Adrenal gland (tissue), 12 donors: ENCODE results near the gene LSM10. TPM values are rescaled to one million over a fixed set of nuclear protein-coding genes. Genes with fewer than 3 reads are reported as not detected.

Experiments used
- DNase-seq, 7 donors: peaks; one replicate each; pipeline ENCODE4 v3.0.0-alpha.2; 2019 to 2020
- H3K27ac ChIP-seq, 5 donors: fragments of 200-600 bp; sonication (generic) in 4 of 5; 1 replicate in 3 of 5; 2 replicates in 2 of 5; pipeline versions ENCODE4 v1.5.1 to v1.8.0; 2016 to 2020; ENCODE audit warnings: mild to moderate bottlenecking in 1 of 5
- H3K27me3 ChIP-seq: fragments of 200-600 bp; 2 replicates; pipeline ENCODE4 v1.8.0; 2021
- H3K36me3 ChIP-seq, 2 donors: fragments of 200-600 bp; replicated peaks in 1 of 2; 1 replicate in 1 of 2; 2 replicates in 1 of 2; pipeline versions ENCODE4 v1.5.1 to v1.8.0; 2018 to 2022
- H3K4me1 ChIP-seq, 2 donors: fragments of 200-600 bp; replicated peaks in 1 of 2; 1 replicate in 1 of 2; 2 replicates in 1 of 2; pipeline versions ENCODE4 v1.5.1 to v1.8.0; 2018 to 2021
- H3K4me3 ChIP-seq, 4 donors: fragments of 200-600 bp; sonication (generic) in 3 of 4; one replicate each; pipeline ENCODE4 v1.5.1; 2016 to 2018
- H3K9me3 ChIP-seq, 3 donors: fragments of 200-600 bp; sonication (generic) in 1 of 3; replicated peaks in 1 of 3; 1 replicate in 2 of 3; 2 replicates in 1 of 3; pipeline versions ENCODE4 v1.5.1 to v1.8.0; 2016 to 2021
- CTCF ChIP-seq, 6 experiments: fragments of 450-650 bp in 4 of 6; fragments of 200-600 bp in 2 of 6; sonication (generic) in 1 of 6; IDR thresholded peaks; 1 replicate in 5 of 6; 2 replicates in 1 of 6; pipeline versions ENCODE4 v1.5.1 to v1.8.0; 2016 to 2021; ENCODE audit warnings: antibody characterized with exemption in 6 of 6, mild to moderate bottlenecking in 2 of 6, moderate library complexity in 1 of 6
- POLR2A ChIP-seq, 2 donors: fragments of 450-650 bp; IDR thresholded peaks; one replicate each; pipeline ENCODE4 v1.6.1; 2017; ENCODE audit warnings: antibody characterized with exemption in 2 of 2, mild to moderate bottlenecking in 2 of 2, moderate library complexity in 1 of 2
- WGBS, 4 donors: extraction: QIAGEN DNeasy Blood & Tissue Kit in 2 of 4; methylation state at CpG; one replicate each; pipeline versions ENCODE4 v1.1.5 to v1.1.7; 2013 to 2017; 5-methylcytosine and 5-hydroxymethylcytosine counted together
- intact Hi-C, 2 donors: fragments of 100-400 bp; cut with DNase I; formaldehyde crosslinking; loops; one replicate each; pipeline versions ENCODE4 v1.14.1 to v1.15.0; 2022 to 2023
- polyA plus RNA-seq, 3 donors: library from polyadenylated mRNA; stranded (reverse); fragments of 200-250 nt in 2 of 3; fragments of 350-450 nt in 1 of 3; fragmentation: Illumina TruSeq in 1 of 3; extraction: RNeasy Lipid Tissue Mini Kit (QIAGEN cat#74804) in 1 of 3; gene quantifications; one replicate each; pipeline ENCODE4 v1.2.3, GENCODE V29; 2013 to 2014
- total RNA-seq, 9 donors: library from RNA; depleted of rRNA in 4 of 9; stranded (reverse); fragments of >200 nt in 4 of 9; fragments of 120-200 nt in 1 of 9; fragmentation: NEBNext Ultra II Directional in 1 of 9; extraction: Animal tissue kit (Norgen Biotek cat#: 25700) in 1 of 9; gene quantifications; one replicate each; pipeline versions ENCODE4 v1.1.0 to v1.2.4, GENCODE V29; 2013 to 2023
- donor health status: healthy with polysubstance abuse.
- donor health status: Bipolar disorder and iron deficiency.
- donor health status: DM: yes; HTN: yes; CAD: no.
- donor health status: DM: no; HTN: no; CAD: no.
- donor health status: DM: no; HTN: no; CAD: no.
- donor health status: DM: yes; HTN: yes; CAD: no.

LSM10 gene
- total and polyA plus RNA-seq, 12 donors = 13.2 to 48.7 (median 34.9) TPM

GRCh38 chr1:36446271-36446670 lies 48.6 kb upstream of the LSM10 start:
- TF ChIP-seq POLR2A (IDR thresholded peaks at IDR 0.05) (no peak), CTCF (IDR thresholded peaks at IDR 0.05) (peak in 1 of 6 experiments; percentile 19)
- Histone ChIP-seq H3K4me3 (no peak overlapping the region), H3K27me3 (no peaks in the 10 kb centered on the region), H3K27ac (no peak overlapping the region), H3K36me3 (no peaks in the 10 kb centered on the region), H3K9me3 (no peaks in the 10 kb centered on the region), H3K4me1 (peaks cover 3 to 8% of the 10 kb centered on the region in 2 donors)
- 60 to 77% (median 64%) methylated on average over 8 of the region's 8 CpGs for WGBS, 4 donors
- intact Hi-C loops = no loop called here
- DNase-seq = no peak

- no peaks in the 10 kb centered on the region for H3K36me3 ChIP-seq
- no peaks in the 10 kb centered on the region for H3K9me3 ChIP-seq
- peaks cover 5 to 8% of the 10 kb centered on the region in 2 donors for H3K4me1 ChIP-seq
- 87 to 95% (median 92%) methylated on average over 2 of the region's 2 CpGs for WGBS, 4 donors
- no peak overlapping the region for H3K4me3 ChIP-seq
- intact Hi-C loops = no loop called here
- TF ChIP-seq POLR2A (IDR thresholded peaks at IDR 0.05) (no peak), CTCF (IDR thresholded peaks at IDR 0.05) (no peak)
- H3K27me3 ChIP-seq = no peaks in the 10 kb centered on the region
- H3K27ac ChIP-seq = no peak overlapping the region
- DNase-seq = no peak
These were observed 45.6 kb upstream of the LSM10 start for GRCh38 chr1:36443297-36443696.

- 75 to 84% (median 78%) methylated on average over 3 of the region's 3 CpGs for WGBS, 4 donors
- H3K27me3 ChIP-seq = no peaks in the 10 kb centered on the region
- no peak for DNase-seq
- no peaks in the 10 kb centered on the region for H3K9me3 ChIP-seq
- H3K36me3 ChIP-seq = peaks cover 0 to 6% of the 10 kb centered on the region in 2 donors
- peaks cover 5 to 8% of the 10 kb centered on the region in 2 donors for H3K4me1 ChIP-seq
- H3K27ac ChIP-seq = no peak overlapping the region
- intact Hi-C loops = no loop called here
- TF ChIP-seq POLR2A (IDR thresholded peaks at IDR 0.05) (no peak), CTCF (IDR thresholded peaks at IDR 0.05) (no peak)
- H3K4me3 ChIP-seq = no peak overlapping the region
These were observed 44.6 kb upstream of the LSM10 start for GRCh38 chr1:36442337-36442736.

- TF ChIP-seq CTCF (IDR thresholded peaks at IDR 0.05) (no peak), POLR2A (IDR thresholded peaks at IDR 0.05) (no peak)
- no peaks in the 10 kb centered on the region for H3K9me3 ChIP-seq
- H3K4me1 ChIP-seq = peaks cover 5 to 8% of the 10 kb centered on the region in 2 donors
- DNase-seq = no peak
- 90 to 95% (median 94%) methylated on average over 3 of the region's 3 CpGs for WGBS, 4 donors
- no peak overlapping the region for H3K4me3 ChIP-seq
- no peaks in the 10 kb centered on the region for H3K27me3 ChIP-seq
- intact Hi-C loops = no loop called here
- H3K36me3 ChIP-seq = peaks cover 0 to 11% of the 10 kb centered on the region in 2 donors
- H3K27ac ChIP-seq = no peak overlapping the region
These were observed 42.9 kb upstream of the LSM10 start for GRCh38 chr1:36440646-36441045.
